Peyer's patch (tissue), 4 donors: ENCODE measurements around the gene TRIM24.

Source experiments
- CTCF ChIP-seq, 6 experiments: fragments of 450-650 bp in 4 of 6; fragments of 200-600 bp in 2 of 6; sonication (generic) in 1 of 6; IDR thresholded peaks; one replicate each; pipeline ENCODE4 v1.5.1; 2017 to 2019; ENCODE audit warnings: antibody characterized with exemption in 6 of 6, mild to moderate bottlenecking in 3 of 6, moderate library complexity in 1 of 6
- POLR2A ChIP-seq, 2 donors: fragments of 450-650 bp; IDR thresholded peaks; one replicate each; pipeline ENCODE4 v1.5.1; 2017; ENCODE audit warnings: antibody characterized with exemption in 2 of 2, mild to moderate bottlenecking in 2 of 2, moderate library complexity in 2 of 2

GRCh38 chr7:138456220-138456619 lies 3.8 kb upstream of the TRIM24 start:
- no peak for TF ChIP-seq POLR2A (IDR thresholded peaks at IDR 0.05)
- TF ChIP-seq CTCF (IDR thresholded peaks at IDR 0.05) = no peak
